GM12878 (cell line): Measurements from ENCODE around the gene VPS25. TPM values are rescaled to one million over a fixed set of nuclear protein-coding genes. Genes with fewer than 3 reads are reported as not detected.

Source experiments
- ATAC-seq: fragments of 200-7000 bp; cut with Tn5 transposase; 3 replicates; pipeline ENCODE4 v1.9.1; 2020; ENCODE audit warnings: mild to moderate bottlenecking, moderate library complexity
- BruUV-seq: library from RNA; stranded (reverse); fragments of 400-500 nt; replicated peaks from 2 replicates; lab custom pipeline; 2021; lab: Mats Ljungman, UMichigan
- CTCF ChIA-PET: fragments of 300-600 bp; sonication (Branson Sonifier 250); formaldehyde crosslinking; extraction: SDS; loops from one replicate; lab custom pipeline; 2021; ENCODE audit warnings: inconsistent platforms; lab: Yijun Ruan, JAX
- POLR2A ChIA-PET: fragments of 350-600 bp; formaldehyde crosslinking; extraction: SDS; loops from one replicate; lab custom pipeline; 2021; ENCODE audit warnings: inconsistent platforms; lab: Charles Lee
- RAD21 ChIA-PET: fragments of 300-600 bp; sonication (Branson Sonifier 250); formaldehyde crosslinking; loops from one replicate; lab custom pipeline; 2023; ENCODE audit warnings: antibody characterized with exemption; ENCODE audit not compliant: unreplicated experiment; lab: Charles Lee
- SMC1A ChIA-PET: fragments of 300-600 bp; sonication (Branson Sonifier 250); formaldehyde crosslinking; loops from one replicate; lab custom pipeline; 2023; ENCODE audit not compliant: unreplicated experiment, uncharacterized antibody; lab: Charles Lee
- DNase-seq: peaks from one replicate; pipeline ENCODE4 v3.0.0-alpha.2; 2011; ENCODE audit warnings: low read depth, low spot score
- FAIRE-seq: peaks from 3 replicates; lab custom pipeline; 2011; peaks lifted over from hg19 to GRCh38; lab: Jason Lieb, UNC
- H2AFZ ChIP-seq: 2 replicates; pipeline ENCODE4 v1.6.0; 2011; ENCODE audit warnings: low read depth, low read length, control low read depth; ENCODE audit not compliant: control insufficient read depth
- H3K27ac ChIP-seq: 2 replicates; pipeline ENCODE4 v1.5.1; 2011; ENCODE audit warnings: control low read depth; ENCODE audit not compliant: control insufficient read depth, insufficient read depth
- H3K27me3 ChIP-seq, 2 experiments: replicated peaks in 1 of 2; 2 replicates each; pipeline versions ENCODE4 v1.6.0 to v1.6.1; 2011; ENCODE audit warnings: low read length in 1 of 2; ENCODE audit not compliant: control insufficient read depth in 2 of 2, insufficient read depth in 2 of 2
- H3K36me3 ChIP-seq, 2 experiments: 2 replicates each; pipeline ENCODE4 v1.5.1; 2011; ENCODE audit warnings: low read length in 1 of 2; ENCODE audit not compliant: control insufficient read depth in 2 of 2, insufficient read depth in 2 of 2
- H3K4me1 ChIP-seq: 2 replicates; pipeline ENCODE4 v1.6.1; 2011; ENCODE audit warnings: mild to moderate bottlenecking, low read length, moderate library complexity, mixed read lengths; ENCODE audit not compliant: control insufficient read depth, insufficient read depth
- H3K4me2 ChIP-seq: 2 replicates; pipeline ENCODE4 v1.6.0; 2011; ENCODE audit warnings: control low read depth; ENCODE audit not compliant: control insufficient read depth, insufficient read depth
- H3K4me3 ChIP-seq: fragments of 200-600 bp; sonication (generic); 2 replicates; pipeline ENCODE4 v1.5.1; 2016
- H3K79me2 ChIP-seq: 2 replicates; pipeline ENCODE4 v1.6.0; 2011; ENCODE audit warnings: low read length; ENCODE audit not compliant: control insufficient read depth, insufficient read depth
- H3K9ac ChIP-seq: 2 replicates; pipeline ENCODE4 v1.8.0; 2011; ENCODE audit warnings: low read length, control low read depth, mixed read lengths; ENCODE audit not compliant: control insufficient read depth, insufficient read depth
- H3K9me3 ChIP-seq: replicated peaks from 3 replicates; pipeline ENCODE4 v1.5.1; 2011; ENCODE audit warnings: mild to moderate bottlenecking, low read length; ENCODE audit not compliant: control insufficient read depth, insufficient read depth
- H4K20me1 ChIP-seq: 2 replicates; pipeline ENCODE4 v1.6.0; 2011; ENCODE audit not compliant: control insufficient read depth, insufficient read depth
- FOXK2 ChIP-seq: fragments of 450-650 bp; IDR thresholded peaks from 2 replicates; pipeline ENCODE4 v1.6.1; 2017; ENCODE audit warnings: mild to moderate bottlenecking, moderate library complexity
- YBX1 ChIP-seq: fragments of 450-650 bp; IDR thresholded peaks from 2 replicates; pipeline ENCODE4 v1.6.1; 2016; ENCODE audit warnings: antibody characterized with exemption
- ZNF207 ChIP-seq: fragments of 450-650 bp; IDR thresholded peaks from 2 replicates; pipeline ENCODE4 v1.6.1; 2014; ENCODE audit warnings: antibody characterized with exemption, mild to moderate bottlenecking, borderline replicate concordance
- WGBS: methylation state at CpG from one replicate; pipeline ENCODE4 v1.1.6; 2016; ENCODE audit warnings: low lambda C conversion rate; ENCODE audit not compliant: insufficient replicate concordance, insufficient coverage; ENCODE audit errors: missing lambda C conversion rate; 5-methylcytosine and 5-hydroxymethylcytosine counted together
- in situ Hi-C: fragments of 300-500 bp; cut with MboI; formaldehyde crosslinking; loops from 9 replicates; pipeline ENCODE4 v1.14.3; 2018; ENCODE audit warnings: mixed read lengths
- intact Hi-C: fragments of 100-400 bp; cut with micrococcal nuclease; formaldehyde crosslinking; loops from one replicate; pipeline ENCODE4 v1.14.2; 2022; ENCODE audit not compliant: unreplicated experiment
- polyA plus RNA-seq, 11 experiments: library from polyadenylated mRNA; depleted of rRNA in 4 of 11; unstranded in 6 of 11; stranded (reverse) in 5 of 11; fragments of >200 nt; fragmentation: Nextera tagmentation in 4 of 11; fragmentation: Illumina TruSeq in 1 of 11; extraction: Ambion mirVana in 4 of 11; extraction: Trizol in 1 of 11; gene quantifications; 1 replicate in 1 of 11; 2 replicates in 10 of 11; pipeline versions ENCODE4 v1.2.1 to v1.2.3, GENCODE V29; 2011 to 2016; ENCODE audit warnings: inconsistent platforms in 2 of 11, missing spikeins in 2 of 11, low read depth in 1 of 11
- total RNA-seq, 4 experiments: library from RNA; depleted of rRNA in 3 of 4; stranded (reverse); fragments of >200 nt in 3 of 4; fragmentation: Illumina TruSeq in 1 of 4; extraction: Trizol in 1 of 4; gene quantifications; 2 replicates each; pipeline versions ENCODE4 v1.2.1 to v1.2.3, GENCODE V29; 2013 to 2021
- TF ChIP-seq, protein P1 (sequence below): fragments of 450-650 bp; IDR thresholded peaks from 2 replicates; pipeline ENCODE4 v1.6.1; 2017; ENCODE audit warnings: low read depth, mild to moderate bottlenecking, moderate library complexity
- TF ChIP-seq, protein P2 (sequence below): IDR thresholded peaks from 2 replicates; pipeline ENCODE4 v1.6.1; 2011; ENCODE audit warnings: borderline replicate concordance, low read depth, mild to moderate bottlenecking, moderate library complexity, low read length; ENCODE audit not compliant: insufficient read depth, poor library complexity, severe bottlenecking
- TF ChIP-seq, protein P3 (sequence below): fragments of 450-650 bp; IDR thresholded peaks from 2 replicates; pipeline ENCODE4 v1.6.1; 2016; ENCODE audit warnings: mild to moderate bottlenecking
- TF ChIP-seq, protein P4 (sequence below): IDR thresholded peaks from 2 replicates; pipeline ENCODE4 v1.6.1; 2012; ENCODE audit warnings: low read depth, low read length, improper control_type of control experiment

Gene VPS25
- total and polyA plus RNA-seq, 10 of the 15 experiments (the other 5 are each of a cell fraction or from before 2014, with no cell fraction given) = 92.7 to 185 (median 136) TPM

DNA sequence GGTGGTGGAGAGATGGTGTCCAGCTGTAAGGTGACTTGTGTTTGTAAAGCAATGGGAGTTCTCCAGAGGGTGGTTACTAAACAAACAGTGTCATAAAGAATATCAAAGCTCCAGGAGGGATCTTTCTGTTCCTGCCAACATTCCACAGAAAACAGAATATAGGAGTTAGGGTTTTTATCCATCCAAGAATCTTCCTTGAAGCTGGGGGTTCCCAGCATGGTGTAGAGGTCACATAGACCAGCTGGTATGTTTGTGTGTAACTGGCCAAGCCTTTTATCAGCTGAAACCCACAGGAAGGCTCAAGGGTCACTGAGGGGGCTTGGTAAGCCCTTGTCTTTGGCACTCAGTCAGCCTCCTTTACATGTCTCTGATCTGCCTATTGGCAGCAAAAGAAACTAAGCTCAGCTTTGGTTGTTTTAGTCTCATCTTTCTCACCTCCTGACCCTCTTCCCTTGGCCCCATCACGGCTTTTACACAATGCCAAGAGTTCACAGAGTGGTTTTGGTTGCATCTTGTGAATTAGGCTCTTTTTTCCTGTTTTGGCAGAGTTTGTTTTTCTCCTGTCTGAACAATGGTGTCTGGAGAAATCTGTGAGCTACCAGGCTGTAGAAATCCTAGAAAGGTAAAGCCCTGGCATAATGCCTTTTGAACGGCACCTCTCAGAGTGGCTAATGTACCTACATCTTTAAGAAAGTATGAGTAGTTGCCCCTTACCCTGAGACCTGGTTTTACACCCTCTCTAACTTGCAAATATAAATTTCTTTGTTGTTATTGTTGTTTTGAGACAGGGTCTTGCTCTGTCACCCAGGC is 30.0 kb downstream of the VPS25 start:
- ChIA-PET SMC1A (interaction anchor here (0.6 to 1.7 kb wide), 5 partner anchors 8 to 837 kb away, joined by 3 read pairs; partner anchors contain the start of gene PSMC3IP), POLR2A (interaction anchor here (0.5 kb wide), 1 partner anchor 29 kb away, joined by 3 read pairs; no protein-coding TSS in a partner anchor)
- WGBS = 5% methylated on average over 2 of the region's 2 CpGs
- no peak overlapping the region for H3K27ac ChIP-seq
- TF ChIP-seq, protein P1, sequence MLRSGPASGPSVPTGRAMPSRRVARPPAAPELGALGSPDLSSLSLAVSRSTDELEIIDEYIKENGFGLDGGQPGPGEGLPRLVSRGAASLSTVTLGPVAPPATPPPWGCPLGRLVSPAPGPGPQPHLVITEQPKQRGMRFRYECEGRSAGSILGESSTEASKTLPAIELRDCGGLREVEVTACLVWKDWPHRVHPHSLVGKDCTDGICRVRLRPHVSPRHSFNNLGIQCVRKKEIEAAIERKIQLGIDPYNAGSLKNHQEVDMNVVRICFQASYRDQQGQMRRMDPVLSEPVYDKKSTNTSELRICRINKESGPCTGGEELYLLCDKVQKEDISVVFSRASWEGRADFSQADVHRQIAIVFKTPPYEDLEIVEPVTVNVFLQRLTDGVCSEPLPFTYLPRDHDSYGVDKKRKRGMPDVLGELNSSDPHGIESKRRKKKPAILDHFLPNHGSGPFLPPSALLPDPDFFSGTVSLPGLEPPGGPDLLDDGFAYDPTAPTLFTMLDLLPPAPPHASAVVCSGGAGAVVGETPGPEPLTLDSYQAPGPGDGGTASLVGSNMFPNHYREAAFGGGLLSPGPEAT = no peak
- TF ChIP-seq, protein P2, sequence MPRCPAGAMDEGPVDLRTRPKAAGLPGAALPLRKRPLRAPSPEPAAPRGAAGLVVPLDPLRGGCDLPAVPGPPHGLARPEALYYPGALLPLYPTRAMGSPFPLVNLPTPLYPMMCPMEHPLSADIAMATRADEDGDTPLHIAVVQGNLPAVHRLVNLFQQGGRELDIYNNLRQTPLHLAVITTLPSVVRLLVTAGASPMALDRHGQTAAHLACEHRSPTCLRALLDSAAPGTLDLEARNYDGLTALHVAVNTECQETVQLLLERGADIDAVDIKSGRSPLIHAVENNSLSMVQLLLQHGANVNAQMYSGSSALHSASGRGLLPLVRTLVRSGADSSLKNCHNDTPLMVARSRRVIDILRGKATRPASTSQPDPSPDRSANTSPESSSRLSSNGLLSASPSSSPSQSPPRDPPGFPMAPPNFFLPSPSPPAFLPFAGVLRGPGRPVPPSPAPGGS = no peak
- TF ChIP-seq FOXK2 = no peak
- TF ChIP-seq, protein P3, sequence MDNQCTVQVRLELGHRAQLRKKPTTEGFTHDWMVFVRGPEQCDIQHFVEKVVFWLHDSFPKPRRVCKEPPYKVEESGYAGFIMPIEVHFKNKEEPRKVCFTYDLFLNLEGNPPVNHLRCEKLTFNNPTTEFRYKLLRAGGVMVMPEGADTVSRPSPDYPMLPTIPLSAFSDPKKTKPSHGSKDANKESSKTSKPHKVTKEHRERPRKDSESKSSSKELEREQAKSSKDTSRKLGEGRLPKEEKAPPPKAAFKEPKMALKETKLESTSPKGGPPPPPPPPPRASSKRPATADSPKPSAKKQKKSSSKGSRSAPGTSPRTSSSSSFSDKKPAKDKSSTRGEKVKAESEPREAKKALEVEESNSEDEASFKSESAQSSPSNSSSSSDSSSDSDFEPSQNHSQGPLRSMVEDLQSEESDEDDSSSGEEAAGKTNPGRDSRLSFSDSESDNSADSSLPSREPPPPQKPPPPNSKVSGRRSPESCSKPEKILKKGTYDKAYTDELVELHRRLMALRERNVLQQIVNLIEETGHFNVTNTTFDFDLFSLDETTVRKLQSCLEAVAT = no peak
- TF ChIP-seq ZNF207 = no peak
- TF ChIP-seq, protein P4, sequence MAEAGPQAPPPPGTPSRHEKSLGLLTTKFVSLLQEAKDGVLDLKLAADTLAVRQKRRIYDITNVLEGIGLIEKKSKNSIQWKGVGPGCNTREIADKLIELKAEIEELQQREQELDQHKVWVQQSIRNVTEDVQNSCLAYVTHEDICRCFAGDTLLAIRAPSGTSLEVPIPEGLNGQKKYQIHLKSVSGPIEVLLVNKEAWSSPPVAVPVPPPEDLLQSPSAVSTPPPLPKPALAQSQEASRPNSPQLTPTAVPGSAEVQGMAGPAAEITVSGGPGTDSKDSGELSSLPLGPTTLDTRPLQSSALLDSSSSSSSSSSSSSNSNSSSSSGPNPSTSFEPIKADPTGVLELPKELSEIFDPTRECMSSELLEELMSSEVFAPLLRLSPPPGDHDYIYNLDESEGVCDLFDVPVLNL = no peak
- no peak for TF ChIP-seq YBX1
- TF ChIP-seq, all 136 proteins: peak for 0
- DNase-seq (no peak), ATAC-seq (no peak), FAIRE-seq (no peak)
- Histone ChIP-seq H3K4me3 (no peak overlapping the region), H3K4me2 (no peak overlapping the region), H4K20me1 (no peaks in the 10 kb centered on the region), H3K79me2 (peaks cover under 1% of the 10 kb centered on the region; the same call in 1 of the 2 replicates), H3K9me3 (no peaks in the 10 kb centered on the region), H3K36me3 (no peaks in the 10 kb centered on the region), H2AFZ (no peak overlapping the region), H3K9ac (no peak overlapping the region), H3K4me1 (peaks cover 4% of the 10 kb centered on the region; the same call in 1 of the 2 replicates), H3K27me3 (no peaks in the 10 kb centered on the region)
- in situ Hi-C loops = loop anchor here (5.0 kb wide), 1 partner anchor 51 kb away; no protein-coding TSS in a partner anchor
- no TSS peak for BruUV-seq
- intact Hi-C loops = no loop called here
- ChIA-PET RAD21 (no interaction called here), CTCF (interaction anchor here (0.6 to 2.9 kb wide), 7 partner anchors 12 to 267 kb away, joined by 3 to 11 read pairs (median 3); partner anchors contain the start of gene BECN1)
